A549 (cell line): ENCODE measurements around the gene BCAS3. TPM values are rescaled to one million over a fixed set of nuclear protein-coding genes. Genes with fewer than 3 reads are reported as not detected.

ENCODE experiments used
- ATAC-seq, 2 experiments: fragments of 200-7000 bp in 1 of 2; fragments of >200 bp in 1 of 2; cut with Nextera tagmentation in 1 of 2; cut with Tn5 transposase in 1 of 2; 3 replicates each; pipeline versions ENCODE4 v1.8.0 to v1.9.1; 2018 to 2020; ENCODE audit warnings: mild to moderate bottlenecking in 1 of 2, moderate library complexity in 1 of 2
- CTCF ChIA-PET: fragments of 300-600 bp; sonication (Branson Sonifier 250); formaldehyde crosslinking; extraction: SDS; loops from one replicate; lab custom pipeline; 2021; ENCODE audit warnings: antibody characterized with exemption, inconsistent platforms; lab: Yijun Ruan, JAX
- POLR2A ChIA-PET: fragments of 350-600 bp; formaldehyde crosslinking; extraction: SDS; loops from one replicate; lab custom pipeline; 2021; ENCODE audit warnings: antibody characterized with exemption, inconsistent platforms; lab: Yijun Ruan, JAX
- DNase-seq, 2 experiments: peaks; one replicate each; pipeline versions ENCODE4 v3.0.0 to v3.0.0-alpha.2; 2011 to 2016; ENCODE audit warnings: low read depth in 1 of 2, low spot score in 1 of 2
- FAIRE-seq: peaks from 2 replicates; lab custom pipeline; 2011; peaks lifted over from hg19 to GRCh38; lab: Jason Lieb, UNC
- H3K27ac ChIP-seq, 2 experiments: fragments of >200 bp; sonication (Bioruptor Twin); formaldehyde crosslinking; 3 replicates each; pipeline ENCODE4 v1.5.1; 2016 to 2017
- H3K4me1 ChIP-seq: fragments of >200 bp; sonication (Bioruptor Twin); formaldehyde crosslinking; 3 replicates; pipeline ENCODE4 v1.6.1; 2016
- H3K4me2 ChIP-seq: fragments of >200 bp; sonication (Bioruptor Twin); formaldehyde crosslinking; 3 replicates; pipeline ENCODE4 v1.6.1; 2016
- H3K4me3 ChIP-seq: fragments of >200 bp; sonication (Bioruptor Twin); formaldehyde crosslinking; 3 replicates; pipeline ENCODE4 v1.5.1; 2016
- H3K9me3 ChIP-seq: fragments of >200 bp; sonication (Bioruptor Twin); formaldehyde crosslinking; 3 replicates; pipeline ENCODE4 v1.6.1; 2016
- ATOH8 ChIP-seq: fragments of 250-450 bp; sonication (Bioruptor Pico); IDR thresholded peaks from 2 replicates; pipeline ENCODE4 v1.5.0; 2020; ENCODE audit warnings: low read depth, mild to moderate bottlenecking, moderate library complexity
- BHLHE40 ChIP-seq: IDR thresholded peaks from 2 replicates; pipeline ENCODE4 v1.6.1; 2012; ENCODE audit warnings: low read depth, low read length, inconsistent platforms
- CBX2 ChIP-seq: fragments of 200-600 bp; sonication (generic); IDR thresholded peaks from 2 replicates; pipeline ENCODE4 v1.6.1; 2016; ENCODE audit warnings: low read depth, mild to moderate bottlenecking, borderline replicate concordance
- CEBPB ChIP-seq, 2 experiments: fragments of >200 bp in 1 of 2; sonication (Bioruptor Twin) in 1 of 2; formaldehyde crosslinking in 1 of 2; IDR thresholded peaks; 2 replicates each; pipeline ENCODE4 v1.6.1; 2012 to 2016
- CHD4 ChIP-seq: fragments of 200-600 bp; sonication (generic); IDR thresholded peaks from 2 replicates; pipeline ENCODE4 v1.6.1; 2016; ENCODE audit warnings: antibody characterized with exemption, mild to moderate bottlenecking, borderline replicate concordance
- CTCF ChIP-seq: fragments of >200 bp; sonication (Bioruptor Twin); formaldehyde crosslinking; IDR thresholded peaks from 3 replicates; pipeline ENCODE4 v1.5.1; 2016
- EHF ChIP-seq: fragments of 250-450 bp; sonication (Bioruptor Pico); IDR thresholded peaks from 2 replicates; pipeline ENCODE4 v1.5.0; 2020; ENCODE audit warnings: mild to moderate bottlenecking
- EHMT2 ChIP-seq: fragments of 200-600 bp; sonication (generic); IDR thresholded peaks from 2 replicates; pipeline ENCODE4 v1.6.1; 2016; ENCODE audit warnings: antibody characterized with exemption, low read depth, mild to moderate bottlenecking, moderate library complexity
- ELK1 ChIP-seq: fragments of 150-350 bp; IDR thresholded peaks from 2 replicates; pipeline ENCODE4 v1.6.1; 2014; ENCODE audit warnings: low read depth, mild to moderate bottlenecking, low read length
- EP300 ChIP-seq, 2 experiments: fragments of >200 bp; sonication (Bioruptor Twin); formaldehyde crosslinking; IDR thresholded peaks; 2 replicates in 1 of 2; 3 replicates in 1 of 2; pipeline ENCODE4 v1.6.1; 2016 to 2017
- FOXS1 ChIP-seq: fragments of 250-450 bp; sonication (Bioruptor Pico); IDR thresholded peaks from 2 replicates; pipeline ENCODE4 v1.5.0; 2020; ENCODE audit warnings: mild to moderate bottlenecking, moderate library complexity
- HES2 ChIP-seq: fragments of >200 bp; sonication (Bioruptor Twin); formaldehyde crosslinking; IDR thresholded peaks from 2 replicates; pipeline ENCODE4 v1.6.1; 2016
- HEYL ChIP-seq: fragments of 250-450 bp; sonication (Bioruptor Pico); IDR thresholded peaks from 2 replicates; pipeline ENCODE4 v1.8.0; 2021; ENCODE audit warnings: mild to moderate bottlenecking, moderate library complexity
- HMGXB4 ChIP-seq: fragments of 250-450 bp; sonication (Bioruptor Pico); IDR thresholded peaks from 2 replicates; pipeline ENCODE4 v1.5.0; 2021; ENCODE audit warnings: mild to moderate bottlenecking, moderate library complexity, borderline replicate concordance
- HOXA7 ChIP-seq: fragments of 250-450 bp; sonication (Bioruptor Pico); IDR thresholded peaks from 2 replicates; pipeline ENCODE4 v1.5.0; 2020; ENCODE audit warnings: mild to moderate bottlenecking, moderate library complexity
- HOXB13 ChIP-seq: fragments of 250-450 bp; sonication (Bioruptor Pico); IDR thresholded peaks from 2 replicates; pipeline ENCODE4 v1.5.0; 2020; ENCODE audit warnings: low read depth, mild to moderate bottlenecking, moderate library complexity
- HOXB5 ChIP-seq: fragments of 250-450 bp; sonication (Bioruptor Pico); IDR thresholded peaks from 2 replicates; pipeline ENCODE4 v1.5.0; 2020; ENCODE audit warnings: mild to moderate bottlenecking, moderate library complexity
- MAFK ChIP-seq: fragments of 450-650 bp; IDR thresholded peaks from 2 replicates; pipeline ENCODE4 v1.6.1; 2014; ENCODE audit not compliant: partially characterized antibody
- MAX ChIP-seq: IDR thresholded peaks from 2 replicates; pipeline ENCODE4 v1.6.1; 2012
- NR3C1 ChIP-seq: fragments of >200 bp; sonication (Bioruptor Twin); formaldehyde crosslinking; IDR thresholded peaks from 3 replicates; pipeline ENCODE4 v1.6.1; 2017
- RCOR1 ChIP-seq: fragments of 150-350 bp; IDR thresholded peaks from 2 replicates; pipeline ENCODE4 v1.6.1; 2014; ENCODE audit warnings: antibody characterized with exemption, low read length, low read depth
- SREBF2 ChIP-seq: fragments of 450-650 bp; IDR thresholded peaks from 2 replicates; pipeline ENCODE4 v1.6.1; 2014; ENCODE audit warnings: mild to moderate bottlenecking, moderate library complexity
- TFCP2L1 ChIP-seq: fragments of 250-450 bp; sonication (Bioruptor Pico); IDR thresholded peaks from 2 replicates; pipeline ENCODE4 v1.5.0; 2021; ENCODE audit warnings: mild to moderate bottlenecking
- ZFP36 ChIP-seq: fragments of 450-650 bp; IDR thresholded peaks from 2 replicates; pipeline ENCODE4 v1.6.1; 2014; ENCODE audit warnings: borderline replicate concordance; ENCODE audit not compliant: partially characterized antibody
- ZNF302 ChIP-seq: fragments of 250-450 bp; sonication (Bioruptor Pico); IDR thresholded peaks from 2 replicates; pipeline ENCODE4 v1.9.0; 2021; ENCODE audit warnings: inconsistent platforms, mild to moderate bottlenecking, moderate library complexity
- WGBS: methylation state at CpG from one replicate; pipeline ENCODE4 v1.1.6; 2017; ENCODE audit errors: missing lambda C conversion rate; 5-methylcytosine and 5-hydroxymethylcytosine counted together
- polyA plus RNA-seq, 4 experiments: library from polyadenylated mRNA; depleted of rRNA in 3 of 4; stranded (reverse); fragments of >200 nt; fragmentation: RNase III in 1 of 4; extraction: RNeasy Plus Mini Kit Qiagen cat#74134 plus additional on column Dnase treatment in 1 of 4; gene quantifications; 2 replicates in 3 of 4; 3 replicates in 1 of 4; pipeline ENCODE4 v1.2.3, GENCODE V29; 2011 to 2017

Gene BCAS3
- polyA plus RNA-seq, 2 of the 4 experiments (the other 2 are of a cell fraction) = 14.7 to 43.4 TPM

- 79% methylated on average over 2 of the region's 2 CpGs for WGBS
- Histone ChIP-seq H3K4me2 (no peak overlapping the region), H3K4me3 (no peak overlapping the region), H3K27ac (no peak overlapping the region), H3K9me3 (no peaks in the 10 kb centered on the region), H3K4me1 (no peaks in the 10 kb centered on the region)
- FAIRE-seq (no peak), ATAC-seq (no peak), DNase-seq (no peak)
- no peak for TF ChIP-seq ZFP36
- no peak for TF ChIP-seq ELK1
- TF ChIP-seq RCOR1 = no peak
- TF ChIP-seq BHLHE40 = no peak
- TF ChIP-seq TFCP2L1 (CRISPR knock-in tag) = no peak
- TF ChIP-seq CEBPB (IDR thresholded peaks at IDR 0.05) = no peak
- TF ChIP-seq HES2 = no peak
- no peak for TF ChIP-seq CBX2
- TF ChIP-seq HOXB13 = no peak
- no peak for TF ChIP-seq CTCF
- no peak for TF ChIP-seq EHMT2
- TF ChIP-seq MAX = no peak
- TF ChIP-seq ZNF302 (CRISPR knock-in tag) = no peak
- TF ChIP-seq EHF (CRISPR knock-in tag) = no peak
- no peak for TF ChIP-seq CHD4
- TF ChIP-seq NR3C1 = no peak
- POLR2A ChIA-PET = no interaction called here
- CTCF ChIA-PET = interaction anchor here (2.0 to 2.8 kb wide), 2 partner anchors 12 to 14 kb away, joined by 11 read pairs; no protein-coding TSS in a partner anchor
Measured at GRCh38 chr17:60652454-60653247, 25.0 kb upstream of the BCAS3 start.

DNA sequence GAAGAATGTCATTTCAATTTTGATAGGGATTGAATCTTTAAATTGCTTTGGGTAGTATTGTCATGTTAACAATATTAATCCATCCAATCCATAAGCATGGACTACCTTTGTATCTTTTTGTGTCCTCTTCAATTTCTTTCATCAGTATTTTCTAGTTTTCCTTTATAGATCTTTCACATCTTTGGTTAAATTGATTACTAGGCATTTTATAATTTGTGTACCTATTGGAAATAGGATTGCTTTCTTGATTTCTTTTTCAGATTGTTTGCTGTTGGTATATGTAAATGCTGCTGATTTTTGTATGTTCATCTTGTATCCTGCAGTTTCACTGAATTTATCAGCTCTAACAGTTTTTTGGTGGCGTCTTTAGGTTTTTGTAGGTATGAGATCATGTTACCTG, 24.1 kb upstream of the BCAS3 start:
- TF ChIP-seq MAFK (peak; percentile 82), EHF (CRISPR knock-in tag) (no peak)
- Histone ChIP-seq H3K4me2 (no peak overlapping the region), H3K4me3 (no peak overlapping the region), H3K9me3 (no peaks in the 10 kb centered on the region), H3K4me1 (no peaks in the 10 kb centered on the region), H3K27ac (no peak overlapping the region)
- ChIA-PET POLR2A (no interaction called here), CTCF (interaction anchor here (2.0 to 2.8 kb wide), 2 partner anchors 13 to 15 kb away, joined by 11 read pairs; no protein-coding TSS in a partner anchor)
- FAIRE-seq = no peak
- no peak for DNase-seq
- no peak for ATAC-seq
- 94% methylated on average over 1 of the region's 1 CpG for WGBS

GRCh38 chr17:60656499-60656898, 21.2 kb upstream of the BCAS3 start:
- Histone ChIP-seq H3K4me2 (no peak overlapping the region), H3K27ac (no peak overlapping the region), H3K9me3 (no peaks in the 10 kb centered on the region), H3K4me3 (no peak overlapping the region), H3K4me1 (no peaks in the 10 kb centered on the region)
- CTCF ChIA-PET = interaction anchor here (0.6 kb wide), 1 partner anchor 237 kb away, joined by 3 read pairs; no protein-coding TSS in a partner anchor
- FAIRE-seq (no peak), DNase-seq (no peak), ATAC-seq (no peak)
- 93% methylated on average over 5 of the region's 5 CpGs for WGBS
- POLR2A ChIA-PET = no interaction called here
- TF ChIP-seq SREBF2 = no peak
- TF ChIP-seq HOXB5 (CRISPR knock-in tag) = no peak
- TF ChIP-seq TFCP2L1 (CRISPR knock-in tag) = no peak
- no peak for TF ChIP-seq EHF (CRISPR knock-in tag)
- TF ChIP-seq EP300 (IDR thresholded peaks at IDR 0.05) = no peak
- TF ChIP-seq HEYL = no peak
- no peak for TF ChIP-seq HOXA7 (CRISPR knock-in tag)
- no peak for TF ChIP-seq ATOH8 (CRISPR knock-in tag)
- no peak for TF ChIP-seq HMGXB4 (CRISPR knock-in tag)
- no peak for TF ChIP-seq FOXS1
- no peak for TF ChIP-seq ZNF302 (CRISPR knock-in tag)
